BE2C (cell line): ENCODE data around the gene CPLX1.

Source experiments
- DNase-seq: peaks from one replicate; pipeline ENCODE4 v3.0.0-alpha.2; 2020
- H3K27me3 ChIP-seq: fragments of 250-450 bp; sonication (Bioruptor Pico); 2 replicates; pipeline ENCODE4 v1.5.1; 2020; ENCODE audit warnings: mild to moderate bottlenecking
- H3K36me3 ChIP-seq: fragments of 250-450 bp; sonication (Bioruptor Pico); 2 replicates; pipeline ENCODE4 v1.5.1; 2020; ENCODE audit warnings: mild to moderate bottlenecking
- H3K4me1 ChIP-seq: fragments of 250-450 bp; sonication (Bioruptor Pico); 2 replicates; pipeline ENCODE4 v1.5.1; 2020
- H3K4me3 ChIP-seq: 2 replicates; pipeline ENCODE4 v1.5.1; 2011; ENCODE audit warnings: low read depth, low read length
- H3K9me3 ChIP-seq: fragments of 250-450 bp; sonication (Bioruptor Pico); 2 replicates; pipeline ENCODE4 v1.5.1; 2020
- CTCF ChIP-seq: IDR thresholded peaks from 2 replicates; pipeline ENCODE4 v1.5.1; 2012; ENCODE audit warnings: mild to moderate bottlenecking, low read depth, low read length

CPLX1 gene

GRCh38 chr4:794900-795725, 30.8 kb downstream of the CPLX1 start:
- TF ChIP-seq CTCF: no peak
- peaks cover 19% of the 10 kb centered on the region for H3K36me3 ChIP-seq
- no peaks in the 10 kb centered on the region for H3K4me1 ChIP-seq
- H3K4me3 ChIP-seq: no peak overlapping the region
- no peak for DNase-seq
- H3K27me3 ChIP-seq: no peaks in the 10 kb centered on the region
- no peaks in the 10 kb centered on the region for H3K9me3 ChIP-seq

GRCh38 chr4:793941-794621, 31.8 kb downstream of the CPLX1 start:
- no peak for DNase-seq
- no peak overlapping the region for H3K4me3 ChIP-seq
- H3K36me3 ChIP-seq: peaks cover 12% of the 10 kb centered on the region
- no peaks in the 10 kb centered on the region for H3K9me3 ChIP-seq
- H3K4me1 ChIP-seq: peaks cover 6% of the 10 kb centered on the region
- no peaks in the 10 kb centered on the region for H3K27me3 ChIP-seq
- no peak for TF ChIP-seq CTCF

GRCh38 chr4:793093-793861, 32.7 kb downstream of the CPLX1 start:
- Histone ChIP-seq H3K36me3 (peaks cover 15% of the 10 kb centered on the region), H3K4me1 (peaks cover 13% of the 10 kb centered on the region), H3K27me3 (no peaks in the 10 kb centered on the region), H3K4me3 (no peak overlapping the region), H3K9me3 (no peaks in the 10 kb centered on the region)
- no peak for DNase-seq
- no peak for TF ChIP-seq CTCF

GRCh38 chr4:792626-793092, 33.3 kb downstream of the CPLX1 start:
- Histone ChIP-seq H3K4me3 (no peak overlapping the region), H3K27me3 (no peaks in the 10 kb centered on the region), H3K9me3 (no peaks in the 10 kb centered on the region), H3K4me1 (peaks cover 13% of the 10 kb centered on the region), H3K36me3 (peaks cover 15% of the 10 kb centered on the region)
- no peak for DNase-seq
- TF ChIP-seq CTCF: no peak

GRCh38 chr4:791898-792625, 33.9 kb downstream of the CPLX1 start:
- DNase-seq: no peak
- H3K27me3 ChIP-seq: no peaks in the 10 kb centered on the region

More at GRCh38 chr4:791898-792625, 33.9 kb downstream of the CPLX1 start:
- H3K4me1 ChIP-seq: peaks cover 13% of the 10 kb centered on the region
- no peak for TF ChIP-seq CTCF
- H3K36me3 ChIP-seq: peaks cover 14% of the 10 kb centered on the region
- no peaks in the 10 kb centered on the region for H3K9me3 ChIP-seq
- H3K4me3 ChIP-seq: no peak overlapping the region
